OCI-LY3 (cell line): Measurements from ENCODE around the gene TH.

ENCODE experiments used
- H2AFZ ChIP-seq: fragments of 200-600, 300-600 bp; shearing (Covaris generic); 2 replicates; pipeline ENCODE4 v1.6.0; 2014; ENCODE audit warnings: antibody characterized with exemption, low read depth, low read length
- H3K27ac ChIP-seq: fragments of 200-600, 300-600 bp; sonication (generic); 2 replicates; pipeline ENCODE4 v1.5.1; 2014; ENCODE audit warnings: mild to moderate bottlenecking, low read length, moderate library complexity, mixed read lengths
- H3K27me3 ChIP-seq: fragments of 200-600, 300-600 bp; sonication (generic); 2 replicates; pipeline ENCODE4 v1.6.1; 2014; ENCODE audit warnings: low read depth, low read length, mixed read lengths
- H3K36me3 ChIP-seq: fragments of 200-600, 300-600 bp; sonication (generic); replicated peaks from 2 replicates; pipeline ENCODE3; 2014; ENCODE audit warnings: low read depth, low read length, mixed read lengths
- H3K4me1 ChIP-seq: fragments of 300-600, 200-600 bp; sonication (generic); 2 replicates; pipeline ENCODE4 v1.6.1; 2014; ENCODE audit warnings: low read length, mixed read lengths
- H3K4me2 ChIP-seq: fragments of 200-600, 300-600 bp; sonication (generic); 2 replicates; pipeline ENCODE4 v1.6.1; 2014; ENCODE audit warnings: low read length, mixed read lengths
- H3K4me3 ChIP-seq: fragments of 300-600, 200-600 bp; sonication (generic); 2 replicates; pipeline ENCODE4 v1.5.1; 2014; ENCODE audit warnings: antibody characterized with exemption, mild to moderate bottlenecking, low read length, moderate library complexity
- H3K79me2 ChIP-seq: fragments of 300-600, 200-600 bp; shearing (Covaris generic); 2 replicates; pipeline ENCODE4 v1.6.1; 2014; ENCODE audit warnings: mild to moderate bottlenecking, low read length, mixed read lengths
- H3K9ac ChIP-seq: fragments of 300-600, 200-600 bp; shearing (Covaris generic); 2 replicates; pipeline ENCODE4 v1.6.0; 2014; ENCODE audit warnings: mild to moderate bottlenecking, low read length, moderate library complexity
- H3K9me3 ChIP-seq: fragments of 200-600, 300-600 bp; shearing (Covaris generic); 2 replicates; pipeline ENCODE4 v1.6.1; 2014; ENCODE audit warnings: low read length, mixed read lengths; ENCODE audit not compliant: insufficient read depth
- H4K20me1 ChIP-seq: fragments of 200-600, 300-600 bp; sonication (generic); 2 replicates; pipeline ENCODE4 v1.6.1; 2016; ENCODE audit warnings: low read length, mixed read lengths; ENCODE audit not compliant: insufficient read depth
- CTCF ChIP-seq: fragments of 200-600, 300-600 bp; sonication (generic); IDR thresholded peaks from 2 replicates; pipeline ENCODE4 v1.5.1; 2014; ENCODE audit warnings: antibody characterized with exemption, low read length, low read depth
- EZH2phosphoT487 ChIP-seq: fragments of 200-600 bp; shearing (Covaris generic); IDR thresholded peaks from 2 replicates; pipeline ENCODE4 v1.6.1; 2018; ENCODE audit warnings: antibody characterized with exemption, mixed run types, low read depth

The TH gene

GRCh38 chr11:2154195-2154585, 17.4 kb downstream of the TH start:
- no peaks in the 10 kb centered on the region for H3K79me2 ChIP-seq
- no peak overlapping the region for H3K4me3 ChIP-seq
- H3K27me3 ChIP-seq, result peaks cover 19% of the 10 kb centered on the region
- H3K36me3 ChIP-seq, result no peaks in the 10 kb centered on the region
- H4K20me1 ChIP-seq, result no peaks in the 10 kb centered on the region
- H3K27ac ChIP-seq, result no peak overlapping the region
- H3K9ac ChIP-seq, result no peak overlapping the region
- H3K9me3 ChIP-seq, result no peaks in the 10 kb centered on the region
- H3K4me2 ChIP-seq, result no peak overlapping the region
- peaks cover 3% of the 10 kb centered on the region; the same call in 1 of the 2 replicates for H3K4me1 ChIP-seq
- no peak for TF ChIP-seq EZH2phosphoT487
- TF ChIP-seq CTCF, result no peak
- no peak overlapping the region for H2AFZ ChIP-seq

- TF ChIP-seq EZH2phosphoT487, result no peak
- TF ChIP-seq CTCF, result no peak
- H3K4me1 ChIP-seq, result peaks cover 3% of the 10 kb centered on the region; the same call in 1 of the 2 replicates
- no peaks in the 10 kb centered on the region for H3K36me3 ChIP-seq
- H2AFZ ChIP-seq, result no peak overlapping the region
- H3K9me3 ChIP-seq, result no peaks in the 10 kb centered on the region
- H3K9ac ChIP-seq, result no peak overlapping the region
- H3K27me3 ChIP-seq, result peaks cover 24% of the 10 kb centered on the region
- H4K20me1 ChIP-seq, result no peaks in the 10 kb centered on the region
- no peak overlapping the region for H3K4me2 ChIP-seq
- no peak overlapping the region for H3K4me3 ChIP-seq
- no peaks in the 10 kb centered on the region for H3K79me2 ChIP-seq
- H3K27ac ChIP-seq, result no peak overlapping the region
These were observed 17.9 kb downstream of the TH start for GRCh38 chr11:2153581-2154194.

GRCh38 chr11:2151500-2152257, 19.9 kb downstream of the TH start:
- TF ChIP-seq CTCF (peak; percentile 69), EZH2phosphoT487 (no peak)
- Histone ChIP-seq H3K9ac (no peak overlapping the region; the same call in 1 of the 2 replicates), H3K9me3 (no peaks in the 10 kb centered on the region), H3K4me2 (peak overlapping the region; percentile 46), H2AFZ (no peak overlapping the region), H3K27me3 (peaks cover 42% of the 10 kb centered on the region), H3K36me3 (no peaks in the 10 kb centered on the region), H3K27ac (no peak overlapping the region), H4K20me1 (no peaks in the 10 kb centered on the region), H3K4me1 (peaks cover 3% of the 10 kb centered on the region; the same call in 1 of the 2 replicates), H3K79me2 (no peaks in the 10 kb centered on the region), H3K4me3 (peak overlapping the region; percentile 11; the same call in 1 of the 2 replicates)
